PC-9 (cell line): Measurements from ENCODE around the gene PLPP1. TPM values are rescaled to one million over a fixed set of nuclear protein-coding genes. Genes with fewer than 3 reads are reported as not detected.
A peak's percentile ranks its signal among the peaks of the same experiment; 100 is the strongest.
"Not testable (repeated sequence)": the region's sequence is repeated elsewhere in the genome, so short reads cannot be mapped to it uniquely, and the experiment has no call there.

Experiments used
- BruUV-seq: library from RNA; stranded (reverse); fragments of 400-500 nt; replicated peaks from 2 replicates; lab custom pipeline; 2021; lab: Mats Ljungman, UMichigan
- CTCF ChIA-PET: fragments of 300-600 bp; sonication (Branson Sonifier 250); formaldehyde crosslinking; loops from one replicate; lab custom pipeline; 2022; ENCODE audit warnings: antibody characterized with exemption; lab: Charles Lee
- POLR2A ChIA-PET: fragments of 300-600 bp; sonication (Branson Sonifier 250); formaldehyde crosslinking; loops from one replicate; lab custom pipeline; 2022; ENCODE audit warnings: antibody characterized with exemption; ENCODE audit not compliant: unreplicated experiment; lab: Charles Lee
- DNase-seq, 2 experiments: peaks; one replicate each; pipeline versions ENCODE4 v3.0.0 to v3.0.0-alpha.2; 2015 to 2022; ENCODE audit warnings: mixed read lengths in 1 of 2
- H2AFZ ChIP-seq: fragments of 200-600 bp; sonication (generic); 2 replicates; pipeline ENCODE4 v1.8.1; 2017; ENCODE audit warnings: antibody characterized with exemption
- H3F3A ChIP-seq: fragments of 200-600 bp; sonication (generic); 2 replicates; pipeline ENCODE4 v1.8.1; 2017; ENCODE audit warnings: antibody characterized with exemption, mild to moderate bottlenecking, low read depth; ENCODE audit not compliant: insufficient read depth
- H3K27ac ChIP-seq: fragments of 200-600 bp; sonication (generic); 2 replicates; pipeline ENCODE4 v1.6.1; 2016; ENCODE audit warnings: mixed run types
- H3K27me3 ChIP-seq: fragments of 200-600 bp; sonication (generic); 2 replicates; pipeline ENCODE4 v1.6.1; 2016; ENCODE audit warnings: low read depth, mixed run types; ENCODE audit not compliant: insufficient read depth
- H3K36me3 ChIP-seq: fragments of 200-600 bp; sonication (generic); 2 replicates; pipeline ENCODE4 v1.6.1; 2016; ENCODE audit warnings: low read depth, mixed run types
- H3K4me1 ChIP-seq: fragments of 200-600 bp; sonication (generic); replicated peaks from 2 replicates; pipeline ENCODE4 v1.6.1; 2016; ENCODE audit warnings: mixed run types; ENCODE audit not compliant: insufficient read depth
- H3K4me2 ChIP-seq: fragments of 200-600 bp; sonication (generic); 2 replicates; pipeline ENCODE4 v1.6.1; 2017; ENCODE audit warnings: mixed run types
- H3K4me3 ChIP-seq: fragments of 200-600 bp; sonication (generic); 2 replicates; pipeline ENCODE4 v1.6.1; 2016; ENCODE audit warnings: mixed run types
- H3K79me2 ChIP-seq: fragments of 200-600 bp; sonication (generic); 2 replicates; pipeline ENCODE4 v1.6.1; 2017; ENCODE audit warnings: low read depth, mixed run types
- H3K9me2 ChIP-seq: fragments of 200-600 bp; sonication (generic); 2 replicates; pipeline ENCODE4 v1.8.1; 2017; ENCODE audit warnings: mild to moderate bottlenecking; ENCODE audit not compliant: insufficient read depth
- H3K9me3 ChIP-seq: fragments of 200-600 bp; sonication (generic); 2 replicates; pipeline ENCODE4 v1.8.1; 2016; ENCODE audit warnings: low read depth; ENCODE audit not compliant: insufficient read depth
- H4K20me1 ChIP-seq: fragments of 200-600 bp; sonication (generic); 2 replicates; pipeline ENCODE4 v1.8.1; 2017; ENCODE audit not compliant: insufficient read depth
- CTCF ChIP-seq: fragments of 200-600 bp; sonication (generic); conservative IDR thresholded peaks from 2 replicates; pipeline ENCODE4 v1.6.1; 2017; ENCODE audit warnings: mixed run types, antibody characterized with exemption, mild to moderate bottlenecking, moderate library complexity
- EZH2 ChIP-seq: fragments of 200-600 bp; sonication (generic); IDR thresholded peaks from 2 replicates; pipeline ENCODE4 v1.8.0; 2017; ENCODE audit warnings: antibody characterized with exemption, low read depth
- intact Hi-C: fragments of 100-400 bp; cut with micrococcal nuclease; formaldehyde crosslinking; loops from one replicate; pipeline ENCODE4 v1.10.0; 2022; ENCODE audit not compliant: unreplicated experiment
- total RNA-seq: library from RNA; stranded (reverse); gene quantifications from 2 replicates; pipeline ENCODE4 v1.2.3, GENCODE V29; 2021

Gene PLPP1
- total RNA-seq, 1 experiment from 2014 or later, result 12.2 TPM

DNA sequence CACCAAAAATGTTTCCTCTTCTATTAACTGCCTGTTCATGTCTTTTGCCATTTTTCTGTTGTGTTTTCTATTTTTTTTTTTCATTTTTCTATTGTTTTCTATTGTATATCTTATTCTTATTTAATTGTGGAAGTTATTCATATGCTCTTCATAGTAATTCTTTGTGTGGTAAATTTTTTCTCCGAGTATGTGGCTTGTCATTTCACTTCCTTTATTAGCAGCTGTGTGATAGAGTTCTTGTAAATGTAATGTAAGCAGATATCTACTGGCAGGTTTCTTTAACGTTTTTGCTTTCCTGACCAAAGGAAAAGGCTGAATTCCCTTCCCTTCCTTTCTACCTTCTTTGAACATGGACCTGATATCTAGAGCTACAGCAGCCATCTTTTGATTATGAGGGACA lies 5.8 kb upstream of the PLPP1 start:
- Histone ChIP-seq H3K9me2 (no peaks in the 10 kb centered on the region), H3K4me3 (no peak overlapping the region), H3K4me2 (no peak overlapping the region), H3K36me3 (no peaks in the 10 kb centered on the region), H3K27me3 (no peaks in the 10 kb centered on the region), H3K79me2 (no peaks in the 10 kb centered on the region), H4K20me1 (no peaks in the 10 kb centered on the region), H2AFZ (no peak overlapping the region), H3K27ac (no peak overlapping the region), H3K9me3 (no peaks in the 10 kb centered on the region), H3F3A (peaks cover 8% of the 10 kb centered on the region; the same call in 1 of the 2 replicates), H3K4me1 (0 out of 2 replicates have a peak, but pooled peaks cover 3% of the 10 kb centered on the region)
- DNase-seq, result no peak
- CTCF ChIA-PET, result no interaction called here
- BruUV-seq, result no TSS peak
- TF ChIP-seq EZH2, result no peak
- TF ChIP-seq CTCF, result no peak
- POLR2A ChIA-PET, result interaction anchor here (0.7 kb wide), 1 partner anchor 137 kb away, joined by 8 read pairs; no protein-coding TSS in a partner anchor
- intact Hi-C loops, result no loop called here

- peak in 1 of 2 experiments; percentile 38 for DNase-seq
Observed at GRCh38 chr5:55540024-55540423, 5.3 kb upstream of the PLPP1 start.

DNA sequence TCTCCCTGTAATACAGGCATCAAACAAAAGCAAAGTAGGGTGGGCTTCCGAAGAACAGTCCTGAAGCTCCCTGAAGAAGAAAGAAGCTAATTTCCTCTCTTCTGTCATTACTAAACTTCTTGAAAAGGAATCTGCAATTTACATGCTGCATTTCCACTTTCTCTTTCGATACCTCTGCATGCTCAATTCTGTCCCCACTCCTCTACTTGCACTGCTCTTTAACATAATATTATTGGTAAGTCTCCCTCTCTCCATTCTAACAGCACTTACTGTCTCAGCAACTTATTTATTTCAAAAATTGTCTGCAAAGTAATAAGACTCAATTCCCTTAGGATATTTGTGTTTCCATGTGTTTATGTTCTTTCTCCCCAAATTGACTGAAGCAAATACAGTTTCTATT lies 3.9 kb upstream of the PLPP1 start:
- intact Hi-C loops, result loop anchor here (10.0 kb wide), 1 partner anchor 124 kb away; no protein-coding TSS in a partner anchor
- Histone ChIP-seq H3K9me2 (no peaks in the 10 kb centered on the region), H3K4me3 (no peak overlapping the region), H3K27me3 (no peaks in the 10 kb centered on the region), H3K36me3 (no peaks in the 10 kb centered on the region), H3K79me2 (no peaks in the 10 kb centered on the region; the same call in 1 of the 2 replicates), H3K9me3 (no peaks in the 10 kb centered on the region), H3K27ac (no peak overlapping the region), H3F3A (peaks cover 10% of the 10 kb centered on the region; the same call in 1 of the 2 replicates), H3K4me2 (no peak overlapping the region), H4K20me1 (no peaks in the 10 kb centered on the region), H2AFZ (0 out of 2 replicates have a peak overlapping the region, but pooled peaks have one; percentile 44), H3K4me1 (peaks cover 8% of the 10 kb centered on the region; the same call in 1 of the 2 replicates)
- BruUV-seq, result no TSS peak
- TF ChIP-seq CTCF, result no peak
- TF ChIP-seq EZH2, result no peak
- POLR2A ChIA-PET, result no interaction called here
- no peak for DNase-seq
- CTCF ChIA-PET, result no interaction called here

More at GRCh38 chr5:55540024-55540423, 5.3 kb upstream of the PLPP1 start:
- no peaks in the 10 kb centered on the region for H4K20me1 ChIP-seq
- no peak for TF ChIP-seq CTCF
- no peak for TF ChIP-seq EZH2
- H3K9me3 ChIP-seq, result no peaks in the 10 kb centered on the region
- no peaks in the 10 kb centered on the region for H3K27me3 ChIP-seq
- H3K4me1 ChIP-seq, result 0 out of 2 replicates have a peak, but pooled peaks cover 6% of the 10 kb centered on the region
- no peaks in the 10 kb centered on the region for H3K36me3 ChIP-seq
- H3K9me2 ChIP-seq, result no peaks in the 10 kb centered on the region
- H3K79me2 ChIP-seq, result no peaks in the 10 kb centered on the region
- no peak overlapping the region for H3K4me3 ChIP-seq
- no peak overlapping the region for H3K27ac ChIP-seq
- intact Hi-C loops, result no loop called here
- H3K4me2 ChIP-seq, result no peak overlapping the region
- CTCF ChIA-PET, result no interaction called here
- H3F3A ChIP-seq, result peaks cover 10% of the 10 kb centered on the region; the same call in 1 of the 2 replicates
- POLR2A ChIA-PET, result no interaction called here
- H2AFZ ChIP-seq, result no peak overlapping the region
- no TSS peak for BruUV-seq

- CTCF ChIA-PET, result not testable (repeated sequence)
Observed at GRCh38 chr5:55537315-55537714, 2.6 kb upstream of the PLPP1 start.

More at GRCh38 chr5:55537315-55537714, 2.6 kb upstream of the PLPP1 start:
- H3K9me3 ChIP-seq, H4K20me1 ChIP-seq, BruUV-seq, H3K27me3 ChIP-seq, POLR2A ChIA-PET, H2AFZ ChIP-seq, H3F3A ChIP-seq, DNase-seq, H3K9me2 ChIP-seq, H3K36me3 ChIP-seq, H3K4me2 ChIP-seq, H3K4me3 ChIP-seq, H3K27ac ChIP-seq: not testable (repeated sequence)
- Histone ChIP-seq H3K4me1 (peaks cover 14% of the 10 kb centered on the region; the same call in 1 of the 2 replicates), H3K79me2 (peaks cover 11% of the 10 kb centered on the region)
- intact Hi-C loops, result loop anchor here (10.0 kb wide), 1 partner anchor 123 kb away; no protein-coding TSS in a partner anchor
